HG02870 (cell line): ENCODE data around the gene TMEM179B.
A peak's percentile ranks its signal among the peaks of the same experiment; 100 is the strongest.
"Not testable (repeated sequence)": the region's sequence is repeated elsewhere in the genome, so short reads cannot be mapped to it uniquely, and the experiment has no call there.

Experiments
- ATAC-seq: cut with Tn5 transposase; IDR thresholded peaks from one replicate; pipeline ENCODE4 v1.9.1; 2021; ENCODE audit warnings: mild to moderate bottlenecking, moderate library complexity; ENCODE audit not compliant: unreplicated experiment

TMEM179B gene

GRCh38 chr11:62787005-62787759 lies at the start of gene TMEM179B:
TSS of gene TMEM179B (plus strand) at chr11:62787402. CDS start at chr11:62787432, 30 bp downstream.
- ATAC-seq = peak; percentile 62

- no peak for ATAC-seq
Observed at GRCh38 chr11:62747475-62748160, 39.6 kb upstream of the TMEM179B start.

- not testable (repeated sequence) for ATAC-seq
Observed at GRCh38 chr11:62749931-62750330, 37.3 kb upstream of the TMEM179B start.

- ATAC-seq = no peak
Observed at GRCh38 chr11:62752177-62752785, 34.9 kb upstream of the TMEM179B start.

- no peak for ATAC-seq
Observed at GRCh38 chr11:62752994-62753735, 34.0 kb upstream of the TMEM179B start.

- ATAC-seq = peak; percentile 95
Observed at GRCh38 chr11:62753736-62754603, 33.2 kb upstream of the TMEM179B start, which contains the start of gene ZBTB3. TSS of gene ZBTB3 (minus strand) at chr11:62754160. CDS start at chr11:62753664, 496 bp downstream.

- no peak for ATAC-seq
Observed at GRCh38 chr11:62755086-62755615, 32.1 kb upstream of the TMEM179B start.

GRCh38 chr11:62757846-62758788 lies 29.1 kb upstream of the TMEM179B start:
- no peak for ATAC-seq

GRCh38 chr11:62760867-62761227 lies 26.4 kb upstream of the TMEM179B start:
- ATAC-seq = not testable (repeated sequence)

GRCh38 chr11:62770778-62771143 lies 16.4 kb upstream of the TMEM179B start:
- no peak for ATAC-seq

- peak; percentile 79 for ATAC-seq
Observed at GRCh38 chr11:62771144-62772021, 15.8 kb upstream of the TMEM179B start, which contains the start of gene TAF6L. TSS of gene TAF6L (plus strand) at chr11:62771396. CDS start at chr11:62775784, 4,388 bp downstream.

GRCh38 chr11:62774407-62774806 lies 12.8 kb upstream of the TMEM179B start:
- ATAC-seq = no peak

GRCh38 chr11:62775646-62776045 lies 11.6 kb upstream of the TMEM179B start:
- ATAC-seq = no peak

GRCh38 chr11:62777389-62777788 lies 9.8 kb upstream of the TMEM179B start:
- no peak for ATAC-seq

GRCh38 chr11:62778441-62778840 lies 8.8 kb upstream of the TMEM179B start:
- no peak for ATAC-seq

GRCh38 chr11:62782753-62783152 lies 4.4 kb upstream of the TMEM179B start:
- ATAC-seq = no peak

- peak; percentile 60 for ATAC-seq
Observed at GRCh38 chr11:62786318-62787004, 741 bp upstream of the TMEM179B start.
